Neural cell (in vitro differentiated cells): ENCODE data around the gene RLF.

Experiments used
- EP300 ChIP-seq: fragments of 450-650 bp; conservative IDR thresholded peaks from 2 replicates; pipeline ENCODE4 v1.6.1; 2014; ENCODE audit warnings: antibody characterized with exemption, mild to moderate bottlenecking, moderate library complexity; ENCODE audit not compliant: poor library complexity, severe bottlenecking
- EZH2 ChIP-seq: fragments of 200-600, 300-800 bp; shearing (Covaris generic), sonication (generic); IDR thresholded peaks from 2 replicates; pipeline ENCODE4 v1.6.1; 2014; ENCODE audit warnings: antibody characterized with exemption, low read length, borderline replicate concordance, mild to moderate bottlenecking; ENCODE audit not compliant: insufficient read depth, poor library complexity, severe bottlenecking
- MXI1 ChIP-seq: fragments of 450-650 bp; conservative IDR thresholded peaks from 2 replicates; pipeline ENCODE4 v1.6.1; 2014; ENCODE audit warnings: antibody characterized with exemption, mild to moderate bottlenecking; ENCODE audit not compliant: poor library complexity, severe bottlenecking
- POLR2AphosphoS5 ChIP-seq: IDR thresholded peaks from 2 replicates; pipeline ENCODE4 v1.6.1; 2012
- RAD21 ChIP-seq: fragments of 450-650 bp; conservative IDR thresholded peaks from 2 replicates; pipeline ENCODE4 v1.6.1; 2014; ENCODE audit warnings: antibody characterized with exemption, mild to moderate bottlenecking, moderate library complexity
- SMC3 ChIP-seq: fragments of 450-650 bp; conservative IDR thresholded peaks from 2 replicates; pipeline ENCODE4 v1.6.1; 2014; ENCODE audit warnings: antibody characterized with exemption, mild to moderate bottlenecking, moderate library complexity; ENCODE audit not compliant: poor library complexity
- TAF1 ChIP-seq: IDR thresholded peaks from 2 replicates; pipeline ENCODE4 v1.6.1; 2012; ENCODE audit warnings: low read depth
- TF ChIP-seq, protein P1 (sequence below): fragments of 450-650 bp; IDR thresholded peaks from 2 replicates; pipeline ENCODE4 v1.5.1; 2014; ENCODE audit warnings: antibody characterized with exemption, mild to moderate bottlenecking, moderate library complexity; ENCODE audit not compliant: poor library complexity, severe bottlenecking

DNA sequence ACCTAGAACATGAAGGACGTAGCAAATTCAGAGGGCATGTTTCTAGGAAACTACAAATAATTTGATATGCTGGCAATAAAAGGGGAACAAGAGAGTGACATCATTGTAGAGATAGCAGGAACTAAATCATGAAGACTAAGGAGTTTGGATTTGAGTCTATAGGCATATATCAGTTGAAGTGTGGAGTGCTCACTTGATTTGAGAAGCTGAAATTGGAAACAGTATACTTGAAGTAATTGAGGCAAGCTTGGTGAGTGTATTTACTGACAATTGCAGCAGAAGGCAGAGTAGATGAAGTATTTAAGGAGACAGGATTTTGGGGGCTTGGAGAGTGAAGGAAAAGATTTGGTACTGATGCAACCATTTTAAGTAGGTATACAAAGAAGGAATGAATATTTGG is 80.2 kb downstream of the RLF start:
- TF ChIP-seq, protein P1, sequence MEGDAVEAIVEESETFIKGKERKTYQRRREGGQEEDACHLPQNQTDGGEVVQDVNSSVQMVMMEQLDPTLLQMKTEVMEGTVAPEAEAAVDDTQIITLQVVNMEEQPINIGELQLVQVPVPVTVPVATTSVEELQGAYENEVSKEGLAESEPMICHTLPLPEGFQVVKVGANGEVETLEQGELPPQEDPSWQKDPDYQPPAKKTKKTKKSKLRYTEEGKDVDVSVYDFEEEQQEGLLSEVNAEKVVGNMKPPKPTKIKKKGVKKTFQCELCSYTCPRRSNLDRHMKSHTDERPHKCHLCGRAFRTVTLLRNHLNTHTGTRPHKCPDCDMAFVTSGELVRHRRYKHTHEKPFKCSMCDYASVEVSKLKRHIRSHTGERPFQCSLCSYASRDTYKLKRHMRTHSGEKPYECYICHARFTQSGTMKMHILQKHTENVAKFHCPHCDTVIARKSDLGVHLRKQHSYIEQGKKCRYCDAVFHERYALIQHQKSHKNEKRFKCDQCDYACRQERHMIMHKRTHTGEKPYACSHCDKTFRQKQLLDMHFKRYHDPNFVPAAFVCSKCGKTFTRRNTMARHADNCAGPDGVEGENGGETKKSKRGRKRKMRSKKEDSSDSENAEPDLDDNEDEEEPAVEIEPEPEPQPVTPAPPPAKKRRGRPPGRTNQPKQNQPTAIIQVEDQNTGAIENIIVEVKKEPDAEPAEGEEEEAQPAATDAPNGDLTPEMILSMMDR: no peak
- TF ChIP-seq RAD21 (no peak), EZH2 (no peak), EP300 (no peak), MXI1 (no peak), TAF1 (no peak), POLR2AphosphoS5 (no peak), SMC3 (no peak)
